ENCODE results near the gene SLC35B2.

DNA sequence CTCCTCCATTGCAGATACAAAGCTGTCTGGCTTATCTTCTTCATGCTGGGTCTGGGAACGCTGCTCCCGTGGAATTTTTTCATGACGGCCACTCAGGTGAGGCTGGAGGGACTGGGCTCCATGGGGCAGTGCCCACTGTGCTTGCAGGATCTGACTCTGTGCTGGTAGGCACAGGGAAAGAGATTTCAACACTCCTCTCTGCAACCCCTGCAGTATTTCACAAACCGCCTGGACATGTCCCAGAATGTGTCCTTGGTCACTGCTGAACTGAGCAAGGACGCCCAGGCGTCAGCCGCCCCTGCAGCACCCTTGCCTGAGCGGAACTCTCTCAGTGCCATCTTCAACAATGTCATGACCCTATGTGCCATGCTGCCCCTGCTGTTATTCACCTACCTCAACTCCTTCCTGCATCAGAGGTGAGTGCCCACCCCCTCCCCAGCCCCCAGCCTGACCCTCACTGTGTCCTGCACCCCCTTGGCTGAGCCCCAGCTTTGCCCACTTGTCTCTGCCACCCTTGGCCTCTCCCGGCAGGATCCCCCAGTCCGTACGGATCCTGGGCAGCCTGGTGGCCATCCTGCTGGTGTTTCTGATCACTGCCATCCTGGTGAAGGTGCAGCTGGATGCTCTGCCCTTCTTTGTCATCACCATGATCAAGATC is 27.8 kb downstream of the SLC35B2 start:
- TF ChIP-seq ZNF232 (CRISPR knock-in tag; IDR thresholded peaks at IDR 0.05) (no peak), CREM (CRISPR knock-in tag; IDR thresholded peaks at IDR 0.05) (no peak), RORB (CRISPR knock-in tag; IDR thresholded peaks at IDR 0.05) (no peak), ELF4 (CRISPR knock-in tag; IDR thresholded peaks at IDR 0.05; ENCODE audit: low read depth) (no peak), NFE2L1 (CRISPR knock-in tag; IDR thresholded peaks at IDR 0.05) (no peak), SP1 (CRISPR knock-in tag; conservative IDR thresholded peaks at IDR 0.05) (no peak), ZNF121 (CRISPR knock-in tag; IDR thresholded peaks at IDR 0.05) (no peak)
- TF ChIP-seq, protein P1, sequence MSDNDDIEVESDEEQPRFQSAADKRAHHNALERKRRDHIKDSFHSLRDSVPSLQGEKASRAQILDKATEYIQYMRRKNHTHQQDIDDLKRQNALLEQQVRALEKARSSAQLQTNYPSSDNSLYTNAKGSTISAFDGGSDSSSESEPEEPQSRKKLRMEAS (CRISPR knock-in tag; IDR thresholded peaks at IDR 0.05), result no peak
- TF ChIP-seq, protein P2, sequence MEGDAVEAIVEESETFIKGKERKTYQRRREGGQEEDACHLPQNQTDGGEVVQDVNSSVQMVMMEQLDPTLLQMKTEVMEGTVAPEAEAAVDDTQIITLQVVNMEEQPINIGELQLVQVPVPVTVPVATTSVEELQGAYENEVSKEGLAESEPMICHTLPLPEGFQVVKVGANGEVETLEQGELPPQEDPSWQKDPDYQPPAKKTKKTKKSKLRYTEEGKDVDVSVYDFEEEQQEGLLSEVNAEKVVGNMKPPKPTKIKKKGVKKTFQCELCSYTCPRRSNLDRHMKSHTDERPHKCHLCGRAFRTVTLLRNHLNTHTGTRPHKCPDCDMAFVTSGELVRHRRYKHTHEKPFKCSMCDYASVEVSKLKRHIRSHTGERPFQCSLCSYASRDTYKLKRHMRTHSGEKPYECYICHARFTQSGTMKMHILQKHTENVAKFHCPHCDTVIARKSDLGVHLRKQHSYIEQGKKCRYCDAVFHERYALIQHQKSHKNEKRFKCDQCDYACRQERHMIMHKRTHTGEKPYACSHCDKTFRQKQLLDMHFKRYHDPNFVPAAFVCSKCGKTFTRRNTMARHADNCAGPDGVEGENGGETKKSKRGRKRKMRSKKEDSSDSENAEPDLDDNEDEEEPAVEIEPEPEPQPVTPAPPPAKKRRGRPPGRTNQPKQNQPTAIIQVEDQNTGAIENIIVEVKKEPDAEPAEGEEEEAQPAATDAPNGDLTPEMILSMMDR (IDR thresholded peaks at IDR 0.05), result no peak
- TF ChIP-seq, protein P3, sequence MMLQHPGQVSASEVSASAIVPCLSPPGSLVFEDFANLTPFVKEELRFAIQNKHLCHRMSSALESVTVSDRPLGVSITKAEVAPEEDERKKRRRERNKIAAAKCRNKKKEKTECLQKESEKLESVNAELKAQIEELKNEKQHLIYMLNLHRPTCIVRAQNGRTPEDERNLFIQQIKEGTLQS (CRISPR knock-in tag; conservative IDR thresholded peaks at IDR 0.05), result no peak
- TF ChIP-seq, protein P4, sequence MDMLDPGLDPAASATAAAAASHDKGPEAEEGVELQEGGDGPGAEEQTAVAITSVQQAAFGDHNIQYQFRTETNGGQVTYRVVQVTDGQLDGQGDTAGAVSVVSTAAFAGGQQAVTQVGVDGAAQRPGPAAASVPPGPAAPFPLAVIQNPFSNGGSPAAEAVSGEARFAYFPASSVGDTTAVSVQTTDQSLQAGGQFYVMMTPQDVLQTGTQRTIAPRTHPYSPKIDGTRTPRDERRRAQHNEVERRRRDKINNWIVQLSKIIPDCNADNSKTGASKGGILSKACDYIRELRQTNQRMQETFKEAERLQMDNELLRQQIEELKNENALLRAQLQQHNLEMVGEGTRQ (CRISPR knock-in tag; IDR thresholded peaks at IDR 0.05), result no peak
- TF ChIP-seq, protein P5, sequence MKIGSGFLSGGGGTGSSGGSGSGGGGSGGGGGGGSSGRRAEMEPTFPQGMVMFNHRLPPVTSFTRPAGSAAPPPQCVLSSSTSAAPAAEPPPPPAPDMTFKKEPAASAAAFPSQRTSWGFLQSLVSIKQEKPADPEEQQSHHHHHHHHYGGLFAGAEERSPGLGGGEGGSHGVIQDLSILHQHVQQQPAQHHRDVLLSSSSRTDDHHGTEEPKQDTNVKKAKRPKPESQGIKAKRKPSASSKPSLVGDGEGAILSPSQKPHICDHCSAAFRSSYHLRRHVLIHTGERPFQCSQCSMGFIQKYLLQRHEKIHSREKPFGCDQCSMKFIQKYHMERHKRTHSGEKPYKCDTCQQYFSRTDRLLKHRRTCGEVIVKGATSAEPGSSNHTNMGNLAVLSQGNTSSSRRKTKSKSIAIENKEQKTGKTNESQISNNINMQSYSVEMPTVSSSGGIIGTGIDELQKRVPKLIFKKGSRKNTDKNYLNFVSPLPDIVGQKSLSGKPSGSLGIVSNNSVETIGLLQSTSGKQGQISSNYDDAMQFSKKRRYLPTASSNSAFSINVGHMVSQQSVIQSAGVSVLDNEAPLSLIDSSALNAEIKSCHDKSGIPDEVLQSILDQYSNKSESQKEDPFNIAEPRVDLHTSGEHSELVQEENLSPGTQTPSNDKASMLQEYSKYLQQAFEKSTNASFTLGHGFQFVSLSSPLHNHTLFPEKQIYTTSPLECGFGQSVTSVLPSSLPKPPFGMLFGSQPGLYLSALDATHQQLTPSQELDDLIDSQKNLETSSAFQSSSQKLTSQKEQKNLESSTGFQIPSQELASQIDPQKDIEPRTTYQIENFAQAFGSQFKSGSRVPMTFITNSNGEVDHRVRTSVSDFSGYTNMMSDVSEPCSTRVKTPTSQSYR (CRISPR knock-in tag; IDR thresholded peaks at IDR 0.05), result no peak
- TF ChIP-seq, protein P6, sequence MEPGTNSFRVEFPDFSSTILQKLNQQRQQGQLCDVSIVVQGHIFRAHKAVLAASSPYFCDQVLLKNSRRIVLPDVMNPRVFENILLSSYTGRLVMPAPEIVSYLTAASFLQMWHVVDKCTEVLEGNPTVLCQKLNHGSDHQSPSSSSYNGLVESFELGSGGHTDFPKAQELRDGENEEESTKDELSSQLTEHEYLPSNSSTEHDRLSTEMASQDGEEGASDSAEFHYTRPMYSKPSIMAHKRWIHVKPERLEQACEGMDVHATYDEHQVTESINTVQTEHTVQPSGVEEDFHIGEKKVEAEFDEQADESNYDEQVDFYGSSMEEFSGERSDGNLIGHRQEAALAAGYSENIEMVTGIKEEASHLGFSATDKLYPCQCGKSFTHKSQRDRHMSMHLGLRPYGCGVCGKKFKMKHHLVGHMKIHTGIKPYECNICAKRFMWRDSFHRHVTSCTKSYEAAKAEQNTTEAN (CRISPR knock-in tag; IDR thresholded peaks at IDR 0.05), result no peak
- TF ChIP-seq, protein P7, sequence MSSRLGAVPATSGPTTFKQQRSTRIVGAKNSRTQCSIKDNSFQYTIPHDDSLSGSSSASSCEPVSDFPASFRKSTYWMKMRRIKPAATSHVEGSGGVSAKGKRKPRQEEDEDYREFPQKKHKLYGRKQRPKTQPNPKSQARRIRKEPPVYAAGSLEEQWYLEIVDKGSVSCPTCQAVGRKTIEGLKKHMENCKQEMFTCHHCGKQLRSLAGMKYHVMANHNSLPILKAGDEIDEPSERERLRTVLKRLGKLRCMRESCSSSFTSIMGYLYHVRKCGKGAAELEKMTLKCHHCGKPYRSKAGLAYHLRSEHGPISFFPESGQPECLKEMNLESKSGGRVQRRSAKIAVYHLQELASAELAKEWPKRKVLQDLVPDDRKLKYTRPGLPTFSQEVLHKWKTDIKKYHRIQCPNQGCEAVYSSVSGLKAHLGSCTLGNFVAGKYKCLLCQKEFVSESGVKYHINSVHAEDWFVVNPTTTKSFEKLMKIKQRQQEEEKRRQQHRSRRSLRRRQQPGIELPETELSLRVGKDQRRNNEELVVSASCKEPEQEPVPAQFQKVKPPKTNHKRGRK (CRISPR knock-in tag; IDR thresholded peaks at IDR 0.05; ENCODE audit: borderline replicate concordance), result no peak
